ENCODE data around the gene ZDHHC24. TPM values are rescaled to one million over a fixed set of nuclear protein-coding genes. Genes with fewer than 3 reads are reported as not detected.
A peak's percentile ranks its signal among the peaks of the same experiment; 100 is the strongest.

The ZDHHC24 gene
- total RNA-seq, 1 experiment from 2014 or later: 10.5 TPM

DNA sequence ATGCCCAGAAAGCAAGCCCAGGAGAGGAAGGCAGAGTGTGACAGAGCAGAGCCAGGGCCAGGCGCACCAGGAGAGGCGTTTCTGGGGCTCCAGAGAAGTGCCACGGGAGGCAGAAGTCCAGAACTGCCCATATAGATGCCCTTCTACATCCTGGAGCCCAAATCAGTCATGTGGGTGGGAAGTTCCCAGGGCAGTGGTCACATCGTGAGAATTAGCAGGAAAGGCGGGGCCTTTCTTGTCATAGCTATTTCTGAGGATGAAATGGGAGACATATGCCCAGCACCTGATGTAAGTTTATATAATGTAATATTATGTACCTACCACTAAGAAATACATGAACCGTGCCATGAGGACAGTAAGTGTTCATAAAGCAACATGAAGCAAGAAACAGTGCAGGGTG is 13.1 kb downstream of the ZDHHC24 start:
- Histone ChIP-seq H3K27ac (ENCODE audit: low read depth, low read length) (no peak overlapping the region), H3K9ac (ENCODE audit: low read length) (no peak overlapping the region), H4K20me1 (ENCODE audit: insufficient read depth) (no peaks in the 10 kb centered on the region), H3K4me2 (ENCODE audit: low read length) (no peak overlapping the region), H3K9me3 (ENCODE audit: control insufficient read depth in 1 of 2, insufficient read depth in 1 of 2, low read depth in 1 of 2, low read length in 2 of 2) (no peaks in the 10 kb centered on the region), H3K79me2 (ENCODE audit: insufficient read depth, low read length) (no peaks in the 10 kb centered on the region), H3K4me3 (replicated peaks in 1 of 2; ENCODE audit: low read depth in 1 of 2, low read length in 2 of 2) (no peak overlapping the region), H2AFZ (ENCODE audit: low read depth, low read length, poor library complexity, severe bottlenecking) (no peak overlapping the region), H3K4me1 (ENCODE audit: control insufficient read depth in 1 of 2, insufficient read depth in 2 of 2, low read length in 2 of 2) (no peaks in the 10 kb centered on the region), H3K27me3 (ENCODE audit: insufficient read depth, low read length) (no peaks in the 10 kb centered on the region), H3K9me2 (ENCODE audit: insufficient read depth) (no peaks in the 10 kb centered on the region), H3K36me3 (ENCODE audit: control insufficient read depth in 1 of 2, insufficient read depth in 2 of 2, low read length in 2 of 2) (no peaks in the 10 kb centered on the region; a peak in 1 of 4 replicates)
- DNase-seq (ENCODE audit: low read depth, low spot score) (no peak), ATAC-seq (no peak)
- CTCF ChIA-PET: no interaction called here
- TSS peak; percentile 21 for BruUV-seq (replicated peaks)
- POLR2A ChIA-PET: no interaction called here
- no peak for TF ChIP-seq CEBPB (IDR thresholded peaks at IDR 0.05; ENCODE audit: low read depth)
- TF ChIP-seq EGR1 (IDR thresholded peaks at IDR 0.05; ENCODE audit: low read depth): no peak
- TF ChIP-seq CBX3 (IDR thresholded peaks at IDR 0.05; ENCODE audit: low read depth): no peak
- TF ChIP-seq, protein P1, sequence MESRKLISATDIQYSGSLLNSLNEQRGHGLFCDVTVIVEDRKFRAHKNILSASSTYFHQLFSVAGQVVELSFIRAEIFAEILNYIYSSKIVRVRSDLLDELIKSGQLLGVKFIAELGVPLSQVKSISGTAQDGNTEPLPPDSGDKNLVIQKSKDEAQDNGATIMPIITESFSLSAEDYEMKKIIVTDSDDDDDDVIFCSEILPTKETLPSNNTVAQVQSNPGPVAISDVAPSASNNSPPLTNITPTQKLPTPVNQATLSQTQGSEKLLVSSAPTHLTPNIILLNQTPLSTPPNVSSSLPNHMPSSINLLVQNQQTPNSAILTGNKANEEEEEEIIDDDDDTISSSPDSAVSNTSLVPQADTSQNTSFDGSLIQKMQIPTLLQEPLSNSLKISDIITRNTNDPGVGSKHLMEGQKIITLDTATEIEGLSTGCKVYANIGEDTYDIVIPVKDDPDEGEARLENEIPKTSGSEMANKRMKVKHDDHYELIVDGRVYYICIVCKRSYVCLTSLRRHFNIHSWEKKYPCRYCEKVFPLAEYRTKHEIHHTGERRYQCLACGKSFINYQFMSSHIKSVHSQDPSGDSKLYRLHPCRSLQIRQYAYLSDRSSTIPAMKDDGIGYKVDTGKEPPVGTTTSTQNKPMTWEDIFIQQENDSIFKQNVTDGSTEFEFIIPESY (IDR thresholded peaks at IDR 0.05; ENCODE audit: extremely low read depth, insufficient replicate concordance, low read length): no peak
- no peak for TF ChIP-seq SIN3A (IDR thresholded peaks at IDR 0.05; ENCODE audit: low read depth)
- no peak for TF ChIP-seq JUND (IDR thresholded peaks at IDR 0.05)
- TF ChIP-seq FOSL1 (IDR thresholded peaks at IDR 0.05; ENCODE audit: low read depth): no peak
- no peak for TF ChIP-seq POLR2A (IDR thresholded peaks at IDR 0.05; ENCODE audit: borderline replicate concordance, extremely low read depth, insufficient read depth, insufficient read length)
- TF ChIP-seq, protein P2, sequence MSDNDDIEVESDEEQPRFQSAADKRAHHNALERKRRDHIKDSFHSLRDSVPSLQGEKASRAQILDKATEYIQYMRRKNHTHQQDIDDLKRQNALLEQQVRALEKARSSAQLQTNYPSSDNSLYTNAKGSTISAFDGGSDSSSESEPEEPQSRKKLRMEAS (IDR thresholded peaks at IDR 0.05): no peak
- TF ChIP-seq, protein P3, sequence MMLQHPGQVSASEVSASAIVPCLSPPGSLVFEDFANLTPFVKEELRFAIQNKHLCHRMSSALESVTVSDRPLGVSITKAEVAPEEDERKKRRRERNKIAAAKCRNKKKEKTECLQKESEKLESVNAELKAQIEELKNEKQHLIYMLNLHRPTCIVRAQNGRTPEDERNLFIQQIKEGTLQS (IDR thresholded peaks at IDR 0.05): no peak
- no peak for TF ChIP-seq EZH2 (IDR thresholded peaks at IDR 0.05)
- TF ChIP-seq YY1 (IDR thresholded peaks at IDR 0.05; ENCODE audit: extremely low read depth, insufficient replicate concordance, low read depth, low read length): no peak
- no peak for TF ChIP-seq TCF7L2 (IDR thresholded peaks at IDR 0.05; ENCODE audit: borderline replicate concordance, extremely low read depth, insufficient read depth, insufficient read length)
- no peak for TF ChIP-seq ZNF274 (IDR thresholded peaks at IDR 0.05; ENCODE audit: low read depth, low read length)
- TF ChIP-seq RAD21 (IDR thresholded peaks at IDR 0.05; ENCODE audit: low read depth): no peak
- RAD21 ChIA-PET (ENCODE audit: low non-redundant PET in 1 of 2, low total read pairs in 2 of 2, uncharacterized antibody in 2 of 2, unreplicated experiment in 2 of 2): no interaction called here
- intact Hi-C loops (cut with micrococcal nuclease): no loop called here

Data from HCT116 (cell line).